HepG2 (cell line): ENCODE data around the gene GNB3. TPM values are rescaled to one million over a fixed set of nuclear protein-coding genes. Genes with fewer than 3 reads are reported as not detected.

ENCODE experiments used
- JARID2 ChIP-seq: sonication (generic); formaldehyde crosslinking; IDR thresholded peaks from 2 replicates; pipeline ENCODE4 v1.8.1; 2023; ENCODE audit warnings: missing genetic modification reagents, inconsistent platforms; ENCODE audit not compliant: insufficient replicate concordance
- NAIF1 ChIP-seq: sonication (generic); formaldehyde crosslinking; IDR thresholded peaks from 2 replicates; pipeline ENCODE4 v1.5.0; 2020; ENCODE audit warnings: mild to moderate bottlenecking, missing genetic modification reagents, borderline replicate concordance
- STAT5B ChIP-seq: sonication (generic); formaldehyde crosslinking; IDR thresholded peaks from 2 replicates; pipeline ENCODE4 v1.4.0; 2020; ENCODE audit warnings: missing genetic modification reagents
- ZC3H13 ChIP-seq: sonication (generic); formaldehyde crosslinking; IDR thresholded peaks from 2 replicates; pipeline ENCODE4 v1.8.1; 2023; ENCODE audit warnings: mild to moderate bottlenecking, missing genetic modification reagents, moderate library complexity
- ZNF670 ChIP-seq: sonication (generic); formaldehyde crosslinking; IDR thresholded peaks from 2 replicates; pipeline ENCODE4 v1.8.0; 2022; ENCODE audit warnings: mild to moderate bottlenecking, missing genetic modification reagents, borderline replicate concordance
- ZNF713 ChIP-seq: sonication (generic); formaldehyde crosslinking; IDR thresholded peaks from 2 replicates; pipeline ENCODE4 v1.4.0; 2020; ENCODE audit warnings: mild to moderate bottlenecking, missing genetic modification reagents
- ZNF782 ChIP-seq: sonication (generic); formaldehyde crosslinking; IDR thresholded peaks from 2 replicates; pipeline ENCODE4 v1.4.0; 2020; ENCODE audit warnings: missing genetic modification reagents, mild to moderate bottlenecking, borderline replicate concordance
- ZSCAN21 ChIP-seq: sonication (generic); formaldehyde crosslinking; IDR thresholded peaks from 2 replicates; pipeline ENCODE4 v1.8.0; 2022; ENCODE audit warnings: mild to moderate bottlenecking, missing genetic modification reagents, moderate library complexity, borderline replicate concordance
- polyA plus RNA-seq, 8 experiments: library from polyadenylated mRNA; depleted of rRNA in 3 of 8; stranded (reverse) in 7 of 8; unstranded in 1 of 8; fragments of >200 nt; fragmentation: Illumina TruSeq in 4 of 8; extraction: Trizol in 4 of 8; gene quantifications; 2 replicates each; pipeline versions ENCODE4 v1.2.1 to v1.2.3, GENCODE V29; 2011 to 2016; ENCODE audit warnings: low read depth in 4 of 8, missing spikeins in 1 of 8, mixed read lengths in 1 of 8; ENCODE audit not compliant: insufficient read depth in 1 of 8
- total RNA-seq, 5 experiments: library from RNA; depleted of rRNA; stranded (reverse); fragments of >200 nt; fragmentation: Illumina TruSeq; extraction: Trizol; gene quantifications; 2 replicates each; pipeline ENCODE4 v1.2.3, GENCODE V29; 2016; ENCODE audit warnings: low read depth in 1 of 5
- TF ChIP-seq, protein P1 (sequence below): sonication (generic); formaldehyde crosslinking; IDR thresholded peaks from 2 replicates; pipeline ENCODE4 v1.4.0; 2020; ENCODE audit warnings: missing genetic modification reagents, low read depth, mild to moderate bottlenecking, borderline replicate concordance
- TF ChIP-seq, protein P2 (sequence below): IDR thresholded peaks from 2 replicates; pipeline ENCODE4 v1.6.1; 2016; ENCODE audit warnings: missing genetic modification reagents, missing compliant biosample characterization
- TF ChIP-seq, protein P3 (sequence below): sonication (generic); formaldehyde crosslinking; IDR thresholded peaks from 2 replicates; pipeline ENCODE4 v1.5.1; 2020; ENCODE audit warnings: missing genetic modification reagents, mild to moderate bottlenecking, borderline replicate concordance
- TF ChIP-seq, protein P4 (sequence below), 2 experiments: fragments of 450-650 bp in 1 of 2; sonication (generic) in 1 of 2; formaldehyde crosslinking in 1 of 2; IDR thresholded peaks; 2 replicates each; pipeline versions ENCODE4 v1.6.1 to v1.8.0; 2016 to 2022; ENCODE audit warnings: antibody characterized with exemption in 1 of 2, mild to moderate bottlenecking in 1 of 2, missing genetic modification reagents in 1 of 2
- TF ChIP-seq, protein P5 (sequence below): IDR thresholded peaks from 2 replicates; pipeline ENCODE4 v1.6.1; 2016

The GNB3 gene
- total and polyA plus RNA-seq, 2 of the 13 experiments (the other 11 are each of a cell fraction or from before 2014, with no cell fraction given), result 1.3 to 3.6 TPM

DNA sequence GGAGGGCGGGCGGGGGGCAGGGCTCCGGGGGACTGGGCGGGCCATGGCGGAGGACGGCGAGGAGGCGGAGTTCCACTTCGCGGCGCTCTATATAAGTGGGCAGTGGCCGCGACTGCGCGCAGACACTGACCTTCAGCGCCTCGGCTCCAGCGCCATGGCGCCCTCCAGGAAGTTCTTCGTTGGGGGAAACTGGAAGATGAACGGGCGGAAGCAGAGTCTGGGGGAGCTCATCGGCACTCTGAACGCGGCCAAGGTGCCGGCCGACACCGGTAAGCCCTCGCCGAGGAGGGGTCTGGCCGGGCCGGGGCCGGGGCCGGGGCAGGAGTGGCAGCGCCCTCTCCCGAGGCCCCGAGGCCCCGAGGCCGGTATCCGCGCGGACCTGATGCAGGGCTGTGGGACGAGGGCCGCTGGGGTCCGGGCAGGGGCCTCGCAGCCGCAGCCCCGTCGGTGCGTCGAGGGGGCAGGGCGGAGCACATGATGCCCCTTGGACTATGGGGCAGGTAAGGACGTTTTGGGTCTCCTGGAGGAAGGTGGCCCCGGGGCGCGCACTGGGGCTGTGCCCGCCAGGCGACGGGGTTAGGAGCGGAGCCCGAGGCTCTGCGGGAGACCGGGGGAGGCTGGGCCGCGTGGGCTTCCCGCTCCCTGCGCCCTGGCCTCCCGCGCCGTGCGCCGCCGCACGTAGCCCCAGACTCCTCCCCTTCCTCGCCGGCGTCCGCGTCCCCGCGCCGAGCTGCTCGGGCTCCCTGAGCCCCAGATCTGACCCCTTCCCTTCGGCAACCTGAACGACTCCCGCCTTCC, 26.9 kb downstream of the GNB3 start, which contains the start of gene TPI1 (continued):
- TF ChIP-seq, protein P1, sequence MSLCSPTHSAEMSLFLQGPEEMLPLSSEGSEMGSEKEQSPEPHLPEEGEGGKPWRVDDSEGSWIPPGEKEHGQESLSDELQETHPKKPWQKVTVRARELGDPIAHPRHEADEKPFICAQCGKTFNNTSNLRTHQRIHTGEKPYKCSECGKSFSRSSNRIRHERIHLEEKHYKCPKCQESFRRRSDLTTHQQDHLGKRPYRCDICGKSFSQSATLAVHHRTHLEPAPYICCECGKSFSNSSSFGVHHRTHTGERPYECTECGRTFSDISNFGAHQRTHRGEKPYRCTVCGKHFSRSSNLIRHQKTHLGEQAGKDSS (CRISPR knock-in tag), result no peak; the same call in 1 of the 2 replicates
- peak; percentile 62; the same call in 1 of the 2 replicates for TF ChIP-seq ZSCAN21
- TF ChIP-seq STAT5B (CRISPR knock-in tag), result no peak
- TF ChIP-seq, protein P2, sequence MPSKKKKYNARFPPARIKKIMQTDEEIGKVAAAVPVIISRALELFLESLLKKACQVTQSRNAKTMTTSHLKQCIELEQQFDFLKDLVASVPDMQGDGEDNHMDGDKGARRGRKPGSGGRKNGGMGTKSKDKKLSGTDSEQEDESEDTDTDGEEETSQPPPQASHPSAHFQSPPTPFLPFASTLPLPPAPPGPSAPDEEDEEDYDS (CRISPR knock-in tag), result peak; percentile 96
- no peak for TF ChIP-seq ZNF670 (CRISPR knock-in tag)
- no peak for TF ChIP-seq NAIF1 (CRISPR knock-in tag)
- TF ChIP-seq, protein P3, sequence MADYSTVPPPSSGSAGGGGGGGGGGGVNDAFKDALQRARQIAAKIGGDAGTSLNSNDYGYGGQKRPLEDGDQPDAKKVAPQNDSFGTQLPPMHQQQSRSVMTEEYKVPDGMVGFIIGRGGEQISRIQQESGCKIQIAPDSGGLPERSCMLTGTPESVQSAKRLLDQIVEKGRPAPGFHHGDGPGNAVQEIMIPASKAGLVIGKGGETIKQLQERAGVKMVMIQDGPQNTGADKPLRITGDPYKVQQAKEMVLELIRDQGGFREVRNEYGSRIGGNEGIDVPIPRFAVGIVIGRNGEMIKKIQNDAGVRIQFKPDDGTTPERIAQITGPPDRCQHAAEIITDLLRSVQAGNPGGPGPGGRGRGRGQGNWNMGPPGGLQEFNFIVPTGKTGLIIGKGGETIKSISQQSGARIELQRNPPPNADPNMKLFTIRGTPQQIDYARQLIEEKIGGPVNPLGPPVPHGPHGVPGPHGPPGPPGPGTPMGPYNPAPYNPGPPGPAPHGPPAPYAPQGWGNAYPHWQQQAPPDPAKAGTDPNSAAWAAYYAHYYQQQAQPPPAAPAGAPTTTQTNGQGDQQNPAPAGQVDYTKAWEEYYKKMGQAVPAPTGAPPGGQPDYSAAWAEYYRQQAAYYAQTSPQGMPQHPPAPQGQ (CRISPR knock-in tag), result peak; percentile 44; the same call in 1 of the 2 replicates
- TF ChIP-seq ZC3H13, result peak; percentile 88
- no peak for TF ChIP-seq ZNF782 (CRISPR knock-in tag)
- TF ChIP-seq, protein P4, sequence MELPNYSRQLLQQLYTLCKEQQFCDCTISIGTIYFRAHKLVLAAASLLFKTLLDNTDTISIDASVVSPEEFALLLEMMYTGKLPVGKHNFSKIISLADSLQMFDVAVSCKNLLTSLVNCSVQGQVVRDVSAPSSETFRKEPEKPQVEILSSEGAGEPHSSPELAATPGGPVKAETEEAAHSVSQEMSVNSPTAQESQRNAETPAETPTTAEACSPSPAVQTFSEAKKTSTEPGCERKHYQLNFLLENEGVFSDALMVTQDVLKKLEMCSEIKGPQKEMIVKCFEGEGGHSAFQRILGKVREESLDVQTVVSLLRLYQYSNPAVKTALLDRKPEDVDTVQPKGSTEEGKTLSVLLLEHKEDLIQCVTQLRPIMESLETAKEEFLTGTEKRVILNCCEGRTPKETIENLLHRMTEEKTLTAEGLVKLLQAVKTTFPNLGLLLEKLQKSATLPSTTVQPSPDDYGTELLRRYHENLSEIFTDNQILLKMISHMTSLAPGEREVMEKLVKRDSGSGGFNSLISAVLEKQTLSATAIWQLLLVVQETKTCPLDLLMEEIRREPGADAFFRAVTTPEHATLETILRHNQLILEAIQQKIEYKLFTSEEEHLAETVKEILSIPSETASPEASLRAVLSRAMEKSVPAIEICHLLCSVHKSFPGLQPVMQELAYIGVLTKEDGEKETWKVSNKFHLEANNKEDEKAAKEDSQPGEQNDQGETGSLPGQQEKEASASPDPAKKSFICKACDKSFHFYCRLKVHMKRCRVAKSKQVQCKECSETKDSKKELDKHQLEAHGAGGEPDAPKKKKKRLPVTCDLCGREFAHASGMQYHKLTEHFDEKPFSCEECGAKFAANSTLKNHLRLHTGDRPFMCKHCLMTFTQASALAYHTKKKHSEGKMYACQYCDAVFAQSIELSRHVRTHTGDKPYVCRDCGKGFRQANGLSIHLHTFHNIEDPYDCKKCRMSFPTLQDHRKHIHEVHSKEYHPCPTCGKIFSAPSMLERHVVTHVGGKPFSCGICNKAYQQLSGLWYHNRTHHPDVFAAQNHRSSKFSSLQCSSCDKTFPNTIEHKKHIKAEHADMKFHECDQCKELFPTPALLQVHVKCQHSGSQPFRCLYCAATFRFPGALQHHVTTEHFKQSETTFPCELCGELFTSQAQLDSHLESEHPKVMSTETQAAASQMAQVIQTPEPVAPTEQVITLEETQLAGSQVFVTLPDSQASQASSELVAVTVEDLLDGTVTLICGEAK (IDR thresholded peaks at IDR 0.05), result no peak
- TF ChIP-seq, protein P4 (CRISPR knock-in tag; IDR thresholded peaks at IDR 0.05), result peak; percentile 60
- TF ChIP-seq, protein P5, sequence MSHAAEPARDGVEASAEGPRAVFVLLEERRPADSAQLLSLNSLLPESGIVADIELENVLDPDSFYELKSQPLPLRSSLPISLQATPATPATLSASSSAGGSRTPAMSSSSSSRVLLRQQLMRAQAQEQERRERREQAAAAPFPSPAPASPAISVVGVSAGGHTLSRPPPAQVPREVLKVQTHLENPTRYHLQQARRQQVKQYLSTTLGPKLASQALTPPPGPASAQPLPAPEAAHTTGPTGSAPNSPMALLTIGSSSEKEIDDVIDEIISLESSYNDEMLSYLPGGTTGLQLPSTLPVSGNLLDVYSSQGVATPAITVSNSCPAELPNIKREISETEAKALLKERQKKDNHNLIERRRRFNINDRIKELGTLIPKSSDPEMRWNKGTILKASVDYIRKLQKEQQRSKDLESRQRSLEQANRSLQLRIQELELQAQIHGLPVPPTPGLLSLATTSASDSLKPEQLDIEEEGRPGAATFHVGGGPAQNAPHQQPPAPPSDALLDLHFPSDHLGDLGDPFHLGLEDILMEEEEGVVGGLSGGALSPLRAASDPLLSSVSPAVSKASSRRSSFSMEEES (CRISPR knock-in tag), result peak; percentile 55; the same call in 1 of the 2 replicates
- no peak for TF ChIP-seq ZNF713 (CRISPR knock-in tag)
- peak; percentile 13 for TF ChIP-seq JARID2 (CRISPR knock-in tag)
